ENCODE results near the gene SHC3.
"Not testable (repeated sequence)": the region's sequence is repeated elsewhere in the genome, so short reads cannot be mapped to it uniquely, and the experiment has no call there.

Gene SHC3, protein sequence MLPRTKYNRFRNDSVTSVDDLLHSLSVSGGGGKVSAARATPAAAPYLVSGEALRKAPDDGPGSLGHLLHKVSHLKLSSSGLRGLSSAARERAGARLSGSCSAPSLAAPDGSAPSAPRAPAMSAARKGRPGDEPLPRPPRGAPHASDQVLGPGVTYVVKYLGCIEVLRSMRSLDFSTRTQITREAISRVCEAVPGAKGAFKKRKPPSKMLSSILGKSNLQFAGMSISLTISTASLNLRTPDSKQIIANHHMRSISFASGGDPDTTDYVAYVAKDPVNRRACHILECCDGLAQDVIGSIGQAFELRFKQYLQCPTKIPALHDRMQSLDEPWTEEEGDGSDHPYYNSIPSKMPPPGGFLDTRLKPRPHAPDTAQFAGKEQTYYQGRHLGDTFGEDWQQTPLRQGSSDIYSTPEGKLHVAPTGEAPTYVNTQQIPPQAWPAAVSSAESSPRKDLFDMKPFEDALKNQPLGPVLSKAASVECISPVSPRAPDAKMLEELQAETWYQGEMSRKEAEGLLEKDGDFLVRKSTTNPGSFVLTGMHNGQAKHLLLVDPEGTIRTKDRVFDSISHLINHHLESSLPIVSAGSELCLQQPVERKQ

DNA sequence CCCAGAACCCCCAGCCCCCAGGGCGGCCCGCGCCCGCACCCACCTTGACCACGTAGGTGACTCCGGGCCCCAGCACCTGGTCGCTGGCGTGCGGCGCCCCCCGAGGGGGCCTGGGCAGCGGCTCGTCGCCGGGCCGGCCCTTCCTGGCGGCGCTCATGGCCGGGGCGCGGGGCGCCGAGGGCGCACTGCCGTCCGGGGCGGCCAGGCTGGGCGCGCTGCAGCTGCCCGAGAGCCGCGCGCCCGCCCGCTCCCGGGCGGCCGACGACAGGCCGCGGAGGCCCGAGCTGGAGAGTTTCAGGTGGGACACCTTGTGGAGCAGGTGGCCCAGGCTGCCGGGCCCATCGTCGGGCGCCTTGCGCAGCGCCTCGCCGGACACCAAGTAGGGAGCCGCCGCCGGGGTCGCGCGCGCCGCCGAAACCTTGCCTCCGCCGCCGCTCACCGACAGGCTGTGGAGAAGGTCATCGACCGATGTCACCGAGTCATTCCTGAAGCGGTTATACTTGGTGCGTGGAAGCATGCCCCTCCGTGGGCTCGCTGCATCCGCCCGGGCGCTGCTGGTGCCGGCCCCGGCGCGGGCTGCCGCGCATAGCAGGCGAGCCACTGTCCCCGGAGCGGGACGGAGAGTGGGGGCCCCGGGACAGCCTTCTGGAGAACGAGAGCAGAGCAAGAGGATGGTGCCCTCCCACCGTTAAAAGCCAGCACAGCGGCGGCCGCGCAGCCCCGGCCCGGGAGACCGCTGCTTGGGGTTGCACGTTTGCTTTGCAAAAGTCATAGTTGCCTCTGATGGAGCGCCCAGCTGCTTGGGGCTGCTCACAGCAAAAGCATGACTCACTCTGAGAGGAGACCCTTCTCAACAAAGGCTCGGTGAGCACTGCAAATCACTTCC, at the start of gene SHC3:
Gene SHC3, minus strand, starts transcription at position 875 of the 886 bp plus-strand sequence. Its CDS starts 358 bp downstream, at position 517.
- no peak for DNase-seq

DNA sequence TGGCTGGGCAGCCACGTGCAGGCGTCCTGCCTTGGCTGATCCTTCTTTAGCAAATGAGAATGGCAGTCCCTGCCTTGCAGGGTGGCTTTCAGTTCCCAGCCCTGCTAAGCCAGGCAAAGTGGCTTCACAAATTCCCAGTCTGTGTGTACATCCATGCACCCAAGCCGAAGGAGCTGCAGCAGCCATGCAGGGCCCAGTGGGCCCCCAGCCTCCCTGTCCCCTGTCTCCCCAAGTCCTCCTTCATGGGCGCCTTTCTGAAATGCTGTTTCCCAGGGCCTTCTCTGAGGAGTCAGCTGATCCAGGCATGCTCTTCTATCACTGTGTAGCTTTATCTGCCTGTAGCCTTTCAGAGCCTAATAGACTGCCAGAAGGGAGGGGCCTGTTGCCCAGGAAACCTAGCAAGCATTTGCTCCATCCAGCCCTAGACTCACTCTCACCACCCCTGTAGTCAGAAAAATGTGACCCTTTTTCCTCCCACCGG, 47.4 kb upstream of the SHC3 start:
- DNase-seq: no peak

DNA sequence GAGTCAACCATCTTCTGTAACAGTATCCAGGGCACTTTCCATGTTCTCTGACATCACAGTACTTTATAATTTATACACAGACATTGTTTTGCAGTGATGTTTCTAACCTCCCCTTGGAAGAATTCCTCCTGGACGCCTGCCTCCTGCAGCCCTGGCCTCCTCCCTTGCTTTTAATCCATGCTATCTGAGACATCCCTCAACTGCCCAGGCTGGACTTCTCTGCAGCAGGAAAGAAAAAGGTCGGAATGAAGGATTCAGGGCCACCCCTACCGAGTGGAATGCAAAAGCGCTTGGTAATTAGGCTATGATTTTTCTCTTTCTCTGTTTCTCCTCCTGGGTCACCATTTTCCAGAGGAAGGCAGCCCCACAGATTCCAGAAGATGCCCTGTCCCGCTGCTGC, 47.0 kb upstream of the SHC3 start:
- DNase-seq: no peak

DNA sequence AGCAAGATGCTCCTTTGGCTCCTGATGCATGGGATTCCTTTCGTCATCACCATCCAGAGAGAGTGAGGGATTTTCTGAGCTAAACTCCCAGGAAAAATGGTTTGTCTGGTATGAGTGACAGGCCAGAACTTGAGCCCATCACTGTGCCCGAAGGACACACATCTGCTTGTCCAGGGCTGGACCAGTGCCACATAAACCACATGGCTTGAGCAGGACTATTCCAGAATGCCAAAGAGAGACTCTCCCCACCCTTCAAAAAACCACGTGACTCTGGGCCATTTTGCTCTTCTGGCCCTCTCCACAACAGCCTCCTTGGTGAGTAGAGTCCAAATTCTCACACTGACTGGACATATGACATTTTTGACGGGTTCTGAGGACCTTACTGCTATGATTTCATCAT, 46.4 kb upstream of the SHC3 start:
- DNase-seq: no peak

DNA sequence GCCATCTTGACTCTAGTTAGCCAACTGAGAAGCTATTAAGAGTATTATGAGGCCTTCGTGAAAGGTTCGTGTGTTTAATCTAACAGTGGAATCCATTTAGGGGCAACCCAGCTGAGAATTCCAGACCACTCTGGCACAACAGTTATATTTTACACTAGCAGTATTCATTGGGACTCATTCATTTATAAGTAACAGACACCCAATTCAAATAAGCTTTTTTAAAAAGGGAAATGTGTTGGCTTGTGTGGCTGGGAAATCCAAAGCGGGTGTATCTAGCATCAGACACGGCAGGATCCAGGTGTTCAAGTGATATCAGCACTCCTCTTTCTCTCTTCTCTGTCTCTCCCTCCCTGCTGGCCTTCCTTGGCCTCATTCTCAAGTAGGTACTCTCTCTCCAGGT, 46.0 kb upstream of the SHC3 start:
- DNase-seq: no peak

DNA sequence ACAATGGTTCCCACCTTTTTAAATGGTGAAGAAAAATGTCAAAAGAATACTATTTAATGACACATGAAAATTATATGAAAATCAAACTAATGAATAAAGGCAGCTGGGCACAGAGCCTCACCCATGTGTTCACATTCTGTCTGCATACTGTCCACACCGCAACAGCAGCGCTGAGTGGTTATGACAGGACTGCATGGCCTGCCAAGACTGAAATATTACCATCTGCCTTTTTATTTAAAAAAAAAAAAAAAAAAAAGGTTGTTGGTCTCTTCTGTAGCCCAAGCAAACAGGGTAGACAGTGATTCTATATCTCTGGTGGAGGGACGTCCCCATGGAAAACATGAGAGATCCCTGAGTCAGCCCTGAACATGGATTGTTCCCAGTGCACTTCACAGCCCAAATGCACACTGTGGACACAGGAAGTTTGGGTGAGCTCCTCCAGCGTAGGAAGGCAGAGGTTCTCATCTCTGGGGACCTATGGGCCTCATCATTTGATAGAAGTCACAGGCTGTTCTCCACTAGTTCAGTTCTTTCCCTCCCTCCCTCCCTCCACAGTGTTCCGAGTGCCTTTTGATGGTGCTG, 44.9 kb upstream of the SHC3 start:
- DNase-seq: no peak

DNA sequence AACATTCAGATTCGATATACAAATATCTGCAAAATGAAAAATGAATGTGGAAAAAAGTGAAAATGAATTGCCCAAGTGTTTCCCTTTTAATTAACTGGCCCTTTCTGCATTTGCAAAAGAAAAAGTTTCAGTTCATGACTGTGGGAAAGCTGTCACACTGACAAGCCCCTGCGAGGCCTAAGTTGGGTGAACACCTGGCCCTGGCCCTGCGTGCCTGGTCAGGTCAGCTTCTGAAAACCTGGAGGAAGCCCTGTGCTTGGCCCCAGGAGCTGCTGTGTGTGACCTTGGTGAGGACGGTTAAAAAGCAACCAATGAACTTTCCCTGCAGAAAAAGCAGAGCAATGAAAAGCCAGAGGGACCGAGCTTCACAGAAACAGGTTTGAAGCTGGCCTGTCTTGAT, 41.0 kb upstream of the SHC3 start:
- no peak for DNase-seq

DNA sequence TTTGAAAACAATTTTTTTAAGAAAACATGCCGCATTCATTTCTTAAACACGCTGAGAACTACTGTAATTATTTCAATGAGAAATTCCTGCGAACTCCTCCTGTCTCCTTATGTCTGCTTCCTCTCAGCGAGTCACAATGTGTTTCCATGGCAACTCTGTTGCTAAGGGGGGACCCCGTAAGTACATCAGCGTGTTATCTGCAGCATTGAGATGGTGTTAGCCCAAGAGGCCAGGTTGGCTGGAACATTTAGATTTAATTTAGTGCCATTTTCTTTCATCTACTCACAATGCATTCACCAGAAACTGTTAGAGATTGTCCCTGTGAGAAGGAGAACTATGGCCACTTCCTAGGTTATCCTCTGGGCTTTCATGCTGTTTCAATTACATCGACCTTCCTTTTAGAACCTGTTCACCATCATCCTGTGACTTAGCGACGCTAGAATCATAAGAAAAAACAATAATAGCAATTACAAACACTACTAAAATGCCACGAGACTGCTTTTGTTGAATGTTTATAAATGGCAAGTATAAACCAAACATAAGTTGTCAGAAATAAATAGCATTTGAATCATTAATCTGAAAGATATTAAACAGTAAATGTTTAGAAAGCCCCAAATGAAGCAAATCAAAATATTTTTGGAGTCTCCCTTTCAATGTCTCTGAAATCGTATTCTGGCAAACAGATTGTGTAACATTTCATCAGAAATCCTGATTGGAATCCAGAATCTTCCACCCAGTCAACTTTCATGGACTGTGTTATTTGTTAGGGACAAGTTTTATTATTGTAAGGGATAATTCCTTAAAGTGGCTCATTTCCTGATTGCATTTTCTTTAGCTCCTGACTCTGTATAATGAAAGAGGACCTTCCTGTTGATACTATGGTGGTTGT, 39.7 kb upstream of the SHC3 start:
- DNase-seq: no peak

DNA sequence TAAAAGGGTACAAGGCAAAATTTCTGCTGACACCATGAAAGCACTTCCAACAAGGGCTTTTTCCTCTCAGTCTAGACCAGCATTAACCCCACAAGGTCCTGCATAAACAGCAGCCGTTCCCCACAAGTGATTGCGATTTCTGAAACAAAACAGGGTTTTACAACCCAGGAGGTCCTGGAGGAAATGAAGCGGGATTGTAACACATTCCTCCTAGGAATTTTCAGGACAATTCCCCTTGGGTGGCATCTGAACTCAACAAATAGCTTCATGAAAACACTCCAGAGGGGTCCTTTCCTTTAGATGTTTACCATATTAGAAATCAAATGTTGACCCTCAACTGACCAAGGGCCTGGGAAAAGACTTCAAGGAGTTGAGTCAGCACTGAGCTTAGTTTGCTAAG, 36.7 kb upstream of the SHC3 start:
- DNase-seq: no peak

DNA sequence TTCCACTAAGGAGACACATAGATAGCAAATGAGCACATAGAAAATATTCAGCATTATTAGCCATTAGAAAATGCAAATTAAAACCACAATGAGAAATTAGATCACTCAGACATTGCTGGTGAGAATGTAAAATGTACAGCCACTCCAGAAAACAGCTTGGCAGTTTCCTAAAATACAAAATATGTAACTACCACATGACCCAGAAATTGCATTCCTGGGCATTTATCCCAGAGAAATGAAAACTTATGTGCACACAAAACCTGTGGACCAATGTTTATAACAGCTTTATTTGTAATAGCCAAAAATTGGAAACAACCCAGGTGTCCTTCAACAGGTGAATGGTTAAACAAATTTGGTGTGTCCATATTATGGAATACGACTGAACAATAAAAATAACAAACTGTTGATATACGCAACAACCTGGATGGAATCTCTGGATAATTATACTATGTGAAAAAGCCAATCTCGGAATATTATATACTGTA, 34.8 kb upstream of the SHC3 start:
- DNase-seq: no peak

DNA sequence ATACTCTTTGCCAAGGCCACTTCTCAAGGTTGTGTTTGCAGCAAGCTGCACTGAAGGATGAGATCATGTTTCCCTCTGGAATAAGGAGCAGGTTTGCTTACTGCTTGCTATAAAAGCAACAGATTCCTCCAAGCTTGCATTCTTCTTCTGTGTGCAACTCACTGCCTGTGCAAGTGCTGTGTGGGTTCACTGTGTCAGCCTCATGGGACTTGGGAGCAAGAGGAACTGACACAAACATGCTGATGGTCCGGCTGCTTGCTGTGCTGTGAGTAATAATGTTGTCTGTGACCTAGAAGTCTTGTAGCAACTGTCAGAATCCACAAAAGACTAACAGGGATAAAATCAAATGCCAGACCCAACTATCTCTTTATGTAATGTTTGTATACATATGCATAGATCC, 33.6 kb upstream of the SHC3 start:
- no peak for DNase-seq

DNA sequence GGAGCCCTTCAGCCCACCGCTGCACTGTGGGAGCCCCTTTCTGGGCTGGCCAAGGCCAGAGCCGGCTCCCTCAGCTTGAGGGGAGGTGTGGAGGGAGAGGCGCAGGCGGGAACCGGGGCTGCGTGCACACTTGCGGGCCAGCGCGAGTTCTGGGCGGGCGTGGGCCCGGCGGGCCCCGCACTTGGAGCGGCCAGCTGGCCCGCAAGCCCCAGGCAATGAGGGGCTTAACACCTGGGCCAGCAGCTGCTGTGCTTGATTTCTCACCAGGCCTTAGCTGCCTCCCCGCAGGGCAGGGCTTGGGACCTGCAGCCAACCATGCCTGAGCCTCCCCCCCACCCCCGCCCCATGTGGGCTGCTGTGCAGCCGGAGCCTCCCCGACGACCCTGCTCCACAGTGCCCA, 30.7 kb upstream of the SHC3 start:
- DNase-seq: not testable (repeated sequence)

DNA sequence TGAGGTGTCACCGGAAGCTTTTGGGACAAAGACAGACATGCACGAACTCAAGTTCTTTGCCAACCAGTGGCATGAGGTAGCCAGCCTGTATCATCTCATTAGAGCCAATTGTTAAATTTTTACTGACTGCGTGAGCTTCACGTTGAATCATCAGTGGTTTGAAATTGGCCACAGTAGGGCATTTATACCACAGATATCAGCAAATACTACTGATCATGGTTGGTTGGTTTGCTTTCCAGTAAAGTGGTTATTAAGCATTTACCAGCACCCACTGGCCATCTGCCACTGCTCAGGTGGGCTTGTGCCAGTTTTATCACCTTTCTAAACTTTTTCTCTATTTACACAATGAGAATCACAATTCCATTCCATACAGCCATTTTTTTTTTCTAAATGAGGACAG, 28.4 kb upstream of the SHC3 start:
- DNase-seq: no peak

DNA sequence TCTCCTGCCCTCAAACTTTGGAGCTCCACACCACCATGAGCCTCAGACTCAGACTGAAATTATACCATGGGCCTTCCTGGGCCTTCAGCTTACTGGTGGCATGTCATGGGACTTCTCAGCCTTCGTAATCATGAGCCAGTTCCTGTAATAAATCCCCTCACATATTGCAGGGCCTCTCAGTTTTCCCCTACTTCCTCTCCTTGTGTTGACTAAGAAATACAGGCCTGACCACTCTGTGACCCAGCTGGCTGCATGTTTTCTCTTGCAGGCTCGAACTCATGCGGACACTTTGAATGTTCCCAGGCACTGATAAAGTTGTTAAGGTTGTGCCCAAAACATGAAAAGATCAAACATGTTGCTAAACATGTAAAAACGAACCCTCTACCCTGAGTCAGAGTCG, 26.2 kb upstream of the SHC3 start:
- no peak for DNase-seq

DNA sequence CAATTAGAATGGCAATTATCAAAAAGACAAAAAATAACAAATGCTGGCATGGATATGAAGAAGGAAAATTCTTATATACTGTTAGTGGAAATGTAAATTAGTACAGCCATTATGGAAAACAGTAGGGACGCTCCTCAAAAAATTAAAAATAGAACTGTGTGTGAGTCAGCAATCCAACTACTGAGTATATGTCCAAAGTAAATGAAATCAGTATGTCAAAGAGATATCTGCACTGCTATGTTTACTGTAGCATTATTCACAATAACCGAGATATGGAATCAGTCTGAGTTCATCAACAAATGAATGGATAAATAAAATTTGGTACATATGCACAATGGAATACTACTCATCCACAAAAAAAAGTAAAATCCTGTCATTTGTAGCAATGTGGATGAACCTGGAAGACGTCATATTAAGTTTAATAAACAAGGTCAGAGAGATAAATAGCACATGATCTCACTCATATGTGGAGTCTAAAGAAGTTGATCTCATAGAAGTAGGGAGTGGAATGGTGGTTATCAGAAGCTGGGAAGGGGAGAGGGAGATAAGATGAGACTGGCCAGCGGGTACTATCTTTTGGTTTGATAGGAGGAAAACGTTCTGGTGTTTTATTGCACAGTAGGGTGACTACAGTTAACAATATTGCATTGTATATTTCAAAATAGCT, 16.6 kb upstream of the SHC3 start:
- no peak for DNase-seq

DNA sequence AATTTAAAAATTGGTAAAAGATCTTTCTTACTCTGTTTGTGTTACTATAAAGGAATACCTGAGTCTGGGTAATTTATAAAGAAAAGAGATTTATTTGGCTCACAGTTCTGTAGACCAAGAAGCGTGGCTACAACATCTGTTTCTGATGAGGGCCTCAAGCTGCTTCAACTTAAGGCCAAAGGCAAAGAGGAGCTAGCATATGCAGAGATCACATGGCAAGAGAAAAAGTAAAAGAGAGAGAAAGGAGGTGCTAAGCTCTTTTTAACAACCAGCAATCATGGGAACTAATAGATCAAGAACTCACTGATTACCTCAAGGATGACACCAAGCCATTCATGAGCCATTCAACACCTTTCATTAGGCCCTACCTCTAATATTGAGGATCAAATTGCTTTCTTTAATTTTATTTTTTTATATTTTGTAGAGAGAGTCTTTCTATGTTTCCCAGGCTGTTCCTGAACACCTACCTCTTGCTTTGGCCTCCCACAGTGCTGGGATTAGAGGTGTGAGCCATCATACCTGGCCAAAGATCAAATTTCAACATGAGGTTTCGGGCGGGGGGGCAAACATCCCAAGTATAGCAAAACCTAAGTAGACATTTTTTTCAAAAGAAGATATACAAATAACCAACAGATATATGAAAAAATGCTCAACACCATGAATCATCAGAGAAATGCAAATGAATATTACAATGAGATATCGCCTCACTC, 16.0 kb upstream of the SHC3 start:
- no peak for DNase-seq

DNA sequence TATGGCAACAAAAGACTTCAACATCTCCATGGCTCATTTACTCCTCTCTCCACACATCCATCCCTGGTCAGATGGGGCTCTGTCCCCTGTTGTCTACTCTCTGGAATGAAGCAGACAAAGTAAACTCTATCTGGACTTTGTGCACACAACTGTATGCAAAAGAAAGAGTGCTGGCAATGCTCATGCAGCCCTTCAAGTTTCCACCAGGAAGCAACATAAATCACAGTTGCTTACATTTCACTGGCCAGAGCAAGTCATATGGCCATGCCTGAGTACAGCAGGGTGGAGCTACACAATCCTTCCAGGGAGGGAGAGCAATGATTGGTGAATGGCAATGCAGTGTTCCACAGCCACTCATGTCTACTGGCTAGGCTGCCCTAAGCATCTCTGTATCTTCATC, 12.4 kb upstream of the SHC3 start:
- DNase-seq: no peak

DNA sequence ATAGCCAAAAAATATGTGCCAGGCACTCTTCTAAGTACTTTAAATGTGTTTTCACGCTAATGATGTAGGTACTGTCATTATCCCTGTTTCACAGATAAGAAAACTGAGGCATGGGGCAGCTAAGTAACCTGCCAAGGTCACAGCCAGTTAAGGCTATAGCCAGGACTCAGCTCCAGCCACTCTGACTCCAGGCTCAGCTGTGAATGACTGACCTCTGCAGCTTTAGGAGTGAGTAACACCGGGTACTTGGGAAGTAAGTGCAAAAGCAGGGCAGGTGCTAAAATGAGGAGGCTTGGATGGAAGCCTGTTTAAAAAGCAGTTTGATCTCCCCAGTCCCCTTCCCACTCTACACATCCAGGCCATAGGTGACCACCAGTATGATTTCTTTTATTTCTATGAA, 10.6 kb upstream of the SHC3 start:
- DNase-seq: peak; percentile 2

DNA sequence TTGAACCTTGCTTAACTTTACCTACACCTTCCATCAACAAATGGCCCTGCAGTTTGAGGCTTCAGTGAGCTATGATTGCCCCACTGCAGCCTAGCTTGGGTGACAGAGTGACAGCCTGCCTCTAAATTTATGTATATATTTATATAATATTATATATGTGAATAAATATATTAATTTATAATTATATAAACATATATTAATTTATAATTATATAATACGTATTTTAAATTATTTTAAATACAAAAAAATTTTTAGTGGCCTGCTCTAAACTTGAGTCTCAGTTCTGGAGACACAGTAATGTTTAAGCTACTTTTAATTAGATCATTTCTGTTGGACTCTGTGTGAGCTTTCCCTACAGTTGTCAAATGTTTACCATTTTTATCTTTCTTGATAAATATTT, 9.3 kb upstream of the SHC3 start:
- no peak for DNase-seq

DNA sequence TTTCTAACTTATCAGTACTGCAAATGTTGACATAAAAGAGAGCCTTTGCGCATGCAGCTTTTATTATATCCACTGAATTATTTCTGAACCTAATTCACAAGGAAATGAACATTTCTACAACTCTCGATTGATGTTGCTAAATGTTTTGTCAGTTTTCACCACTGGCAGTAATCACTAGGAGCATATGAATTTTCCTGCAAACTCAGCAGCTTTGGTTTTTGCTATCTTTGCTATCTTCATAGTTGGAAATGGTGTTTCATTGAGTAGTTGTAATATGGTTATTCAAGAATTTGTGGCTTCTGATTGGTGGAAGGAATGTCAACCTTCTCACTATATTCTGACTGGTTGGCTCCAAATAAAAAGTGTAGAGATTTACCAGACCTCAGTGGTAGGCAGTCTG, 8.9 kb upstream of the SHC3 start:
- no peak for DNase-seq

DNA sequence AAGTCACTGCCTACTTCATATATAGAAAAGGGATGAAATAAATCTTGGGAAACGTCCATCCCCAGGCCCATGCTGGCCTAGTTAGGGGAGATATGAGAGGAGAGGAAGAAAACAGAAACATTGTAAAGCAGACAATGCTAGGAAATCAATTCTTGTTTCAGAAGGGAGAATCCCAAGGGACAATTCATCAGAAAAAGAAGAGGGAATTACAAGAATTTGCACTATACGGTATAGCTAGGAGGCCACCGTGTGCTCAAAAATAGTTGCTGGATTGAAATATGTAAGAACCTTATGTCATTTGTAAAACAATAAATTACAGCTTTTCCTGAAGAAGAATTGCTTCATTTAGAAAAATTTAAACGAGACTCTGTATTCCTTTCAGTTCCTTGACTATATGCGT, 8.3 kb upstream of the SHC3 start:
- DNase-seq: no peak

Data from DMS53 (cell line).